MV-4-11 (cell line): ENCODE results near the gene WTIP.
A peak's percentile ranks its signal among the peaks of the same experiment; 100 is the strongest.

ENCODE experiments used
- DNase-seq: peaks from one replicate; lab custom pipeline; 2025; lab: John Stamatoyannopoulos, UW

Gene WTIP

DNA sequence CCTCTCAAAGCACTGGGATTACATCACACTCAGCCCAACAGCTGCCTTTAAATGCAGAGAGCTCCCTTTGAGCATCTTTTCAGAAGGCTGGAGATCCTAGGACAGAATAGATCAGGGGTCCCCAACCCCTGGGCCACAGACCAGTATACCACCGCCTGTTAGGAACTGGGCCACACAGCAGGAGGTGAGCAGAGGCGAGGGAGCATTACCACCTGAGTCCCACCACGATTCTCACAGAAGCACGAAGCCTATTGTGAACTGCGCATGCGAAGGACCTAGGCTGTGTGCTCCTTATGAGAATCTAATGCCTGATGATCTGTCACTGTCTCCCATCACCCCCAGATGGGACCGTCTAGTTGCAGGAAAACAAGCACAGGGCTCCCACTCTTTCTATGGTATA is 2.2 kb upstream of the WTIP start:
- DNase-seq = no peak

DNA sequence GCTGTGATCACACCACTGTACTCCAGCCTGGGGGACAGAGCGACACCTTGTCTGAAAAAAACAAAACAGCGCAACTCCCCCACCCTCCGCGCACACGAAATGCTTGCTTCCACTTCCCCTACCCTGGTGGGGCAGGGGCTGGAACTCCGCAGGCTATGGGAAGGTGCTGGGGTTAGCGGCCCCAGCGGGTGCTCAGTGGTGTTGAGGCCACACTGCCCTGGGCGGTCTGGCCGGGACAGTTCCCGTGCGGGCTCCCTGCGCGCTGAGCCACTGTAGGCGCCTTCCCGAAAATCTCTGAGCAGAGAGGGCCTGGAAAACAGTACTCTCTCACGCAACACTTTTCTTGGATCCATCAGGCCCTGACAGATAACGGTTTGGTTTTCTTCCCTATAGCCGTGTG is 1.1 kb upstream of the WTIP start:
- no peak for DNase-seq

- no peak for DNase-seq
Observed at GRCh38 chr19:34481861-34482379, 362 bp downstream of the WTIP start.

GRCh38 chr19:34482380-34483250 is 1.1 kb downstream of the WTIP start:
- DNase-seq = no peak

DNA sequence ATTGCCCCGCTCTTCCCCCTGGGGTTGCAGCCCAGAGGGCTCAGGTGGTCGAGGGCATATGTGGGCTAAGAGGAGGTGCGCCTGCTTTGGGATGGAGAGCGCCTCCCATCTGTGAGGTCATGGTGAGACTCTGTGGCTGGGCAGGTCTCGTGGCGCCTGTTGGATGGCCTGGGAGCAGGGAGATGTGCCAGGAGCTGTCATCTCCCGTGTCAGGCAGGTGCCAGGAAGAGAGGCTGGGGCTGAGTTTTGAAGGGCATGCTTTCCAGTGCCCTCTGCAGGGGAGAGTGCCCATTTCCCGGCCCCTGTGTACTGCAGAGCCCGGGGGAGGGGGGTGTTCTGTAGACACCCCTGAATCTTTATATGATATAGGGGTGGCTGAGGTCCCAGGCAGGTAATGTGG is 2.8 kb downstream of the WTIP start:
- no peak for DNase-seq

DNA sequence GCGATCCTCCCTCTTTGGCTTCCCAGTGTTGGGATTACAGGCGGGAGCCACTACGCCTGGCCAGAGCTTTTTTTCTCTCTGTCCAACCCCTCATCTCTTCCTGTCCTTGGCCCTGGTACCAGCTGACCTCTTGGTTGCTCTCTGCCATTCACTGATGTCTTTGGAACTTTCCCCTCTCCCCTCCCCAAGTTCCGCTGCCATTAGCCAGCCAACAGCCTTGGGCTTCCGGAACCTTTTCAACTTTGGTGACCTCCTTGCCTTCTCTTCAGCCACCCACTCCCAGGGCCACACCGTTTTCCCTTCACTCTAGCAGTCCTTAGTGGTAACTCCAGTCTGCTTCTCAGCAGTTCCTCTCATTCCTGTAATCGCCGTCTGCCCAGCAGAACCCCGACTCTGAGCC is 4.3 kb downstream of the WTIP start:
- DNase-seq = no peak

DNA sequence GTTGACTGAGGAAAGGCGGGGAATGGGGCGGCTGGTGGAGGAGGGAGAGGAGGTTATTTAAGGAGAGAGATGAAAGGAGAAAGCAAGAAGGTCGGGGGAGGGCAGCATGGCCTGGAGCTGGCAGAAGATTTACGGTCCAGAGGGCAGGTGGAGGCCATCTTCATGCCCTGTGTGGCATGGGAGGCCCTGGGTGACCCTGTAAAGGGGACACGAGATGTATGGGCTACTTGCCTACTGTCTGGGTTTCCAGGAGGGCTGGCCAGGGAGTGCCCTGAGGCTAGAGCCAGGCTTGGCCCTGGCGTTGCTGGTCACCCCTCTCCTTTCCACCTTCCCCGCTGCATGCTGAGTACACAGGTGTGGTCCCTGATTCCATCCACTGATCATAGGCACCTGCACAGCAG is 6.1 kb downstream of the WTIP start:
- DNase-seq = no peak

- no peak for DNase-seq
Observed at GRCh38 chr19:34489175-34489574, 7.6 kb downstream of the WTIP start.

DNA sequence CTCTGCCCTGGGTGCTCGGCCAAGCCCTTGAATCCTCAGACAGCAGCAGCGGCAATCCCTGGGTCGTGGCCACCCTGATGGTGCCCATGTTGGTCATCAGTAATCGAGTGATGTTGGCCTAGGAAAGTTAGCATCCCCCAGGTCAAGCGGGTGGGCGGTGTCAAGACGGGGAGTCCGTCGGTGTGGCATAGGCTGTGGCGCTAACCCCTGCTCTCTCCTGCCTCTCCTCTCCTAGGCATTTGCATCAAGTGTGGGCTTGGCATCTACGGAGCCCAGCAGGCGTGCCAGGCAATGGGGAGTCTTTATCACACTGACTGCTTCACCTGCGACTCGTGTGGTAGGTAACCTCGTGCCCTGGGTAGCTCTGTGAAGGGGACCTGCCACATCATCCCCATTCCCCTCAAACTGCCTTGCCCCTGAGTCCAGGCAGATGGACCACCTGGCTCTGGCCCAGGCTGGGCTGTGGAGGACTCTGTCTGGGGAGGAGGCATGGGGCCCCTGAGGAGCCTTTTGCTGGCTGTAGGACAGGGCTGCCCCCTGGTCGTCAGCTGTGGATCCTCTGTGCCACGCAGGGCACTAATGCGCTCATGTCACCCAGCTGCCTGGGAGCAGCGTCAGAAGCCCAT is 8.7 kb downstream of the WTIP start:
- DNase-seq = no peak

DNA sequence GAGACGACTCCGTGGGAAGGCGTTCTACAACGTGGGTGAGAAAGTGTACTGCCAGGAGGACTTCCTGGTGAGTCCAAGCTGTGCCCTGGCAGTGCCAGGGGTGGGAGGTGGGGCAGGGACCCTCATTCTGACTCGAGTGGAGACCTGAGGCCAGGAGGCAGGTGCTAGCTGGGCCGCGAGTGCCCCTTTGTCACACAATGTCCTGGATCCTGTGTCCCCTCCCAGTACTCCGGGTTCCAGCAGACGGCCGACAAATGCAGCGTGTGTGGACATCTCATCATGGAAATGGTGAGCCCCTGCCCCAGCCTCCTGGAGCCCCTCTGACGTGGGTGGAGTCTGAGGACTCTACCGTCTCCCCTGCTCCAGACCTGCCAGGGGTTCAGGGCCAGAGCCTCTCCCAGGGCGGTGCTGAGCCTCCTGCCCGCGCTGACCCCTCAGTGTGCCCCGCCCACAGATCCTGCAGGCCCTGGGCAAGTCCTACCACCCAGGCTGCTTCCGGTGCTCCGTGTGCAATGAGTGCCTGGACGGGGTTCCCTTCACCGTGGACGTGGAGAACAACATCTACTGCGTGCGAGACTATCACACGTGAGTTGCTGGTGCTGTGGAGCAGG is 11.6 kb downstream of the WTIP start:
- DNase-seq = no peak

- no peak for DNase-seq
Observed at GRCh38 chr19:34493649-34494044, 12.1 kb downstream of the WTIP start.

GRCh38 chr19:34494601-34495000 is 13.0 kb downstream of the WTIP start:
- no peak for DNase-seq

DNA sequence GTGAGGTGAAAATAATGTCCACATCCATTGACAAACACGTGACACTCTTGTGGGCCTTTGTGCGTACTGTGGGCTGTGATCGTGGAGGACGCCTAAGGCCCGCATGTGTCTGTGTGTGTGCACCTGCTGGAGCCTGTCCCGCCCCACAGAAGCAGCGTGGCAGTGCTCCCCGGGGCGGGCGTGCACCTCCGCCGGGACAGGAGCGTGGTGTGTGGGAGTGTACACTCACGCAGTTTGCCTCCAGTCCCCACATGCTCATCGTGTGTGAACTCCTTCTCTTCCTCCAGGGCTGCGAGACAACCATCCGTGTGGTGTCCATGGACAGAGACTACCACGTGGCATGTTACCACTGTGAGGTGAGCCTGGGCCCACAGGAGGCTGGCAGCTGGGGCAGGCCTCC is 13.9 kb downstream of the WTIP start:
- DNase-seq = no peak

DNA sequence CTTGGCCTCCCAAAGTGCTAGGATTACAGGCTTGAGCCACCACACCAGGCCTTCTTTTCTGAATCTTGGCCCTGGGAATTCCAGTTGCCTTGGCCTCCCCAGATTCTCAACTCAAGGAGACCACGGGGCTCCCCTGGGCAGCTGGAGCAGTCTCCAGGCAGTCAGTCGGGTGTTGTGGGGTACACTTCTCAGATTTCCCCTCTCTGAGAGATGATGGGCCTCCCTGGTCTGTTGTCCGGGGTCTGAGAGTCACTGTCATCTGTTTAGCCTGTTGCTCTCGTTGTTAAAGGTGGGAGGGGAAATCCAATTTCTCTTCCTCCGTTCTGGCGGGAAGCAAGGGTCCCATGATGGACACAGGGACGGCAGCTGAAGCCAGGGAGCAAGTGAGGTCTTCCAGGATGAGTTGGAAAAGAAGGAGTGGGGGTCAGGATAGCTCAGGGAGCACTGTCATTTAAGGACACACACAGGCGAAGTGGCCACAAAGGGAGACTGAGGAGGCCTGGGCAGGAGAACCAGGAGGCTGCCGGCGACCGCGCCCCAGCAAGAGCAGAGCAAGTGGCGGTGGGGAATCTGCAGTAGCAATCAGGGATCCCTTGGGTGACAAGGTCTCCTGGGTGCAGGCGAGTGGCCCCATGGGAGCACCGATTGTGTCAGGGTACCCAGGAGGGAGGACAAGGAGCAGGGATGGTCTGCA is 15.7 kb downstream of the WTIP start:
- no peak for DNase-seq

GRCh38 chr19:34499155-34499834 is 17.7 kb downstream of the WTIP start:
- no peak for DNase-seq

DNA sequence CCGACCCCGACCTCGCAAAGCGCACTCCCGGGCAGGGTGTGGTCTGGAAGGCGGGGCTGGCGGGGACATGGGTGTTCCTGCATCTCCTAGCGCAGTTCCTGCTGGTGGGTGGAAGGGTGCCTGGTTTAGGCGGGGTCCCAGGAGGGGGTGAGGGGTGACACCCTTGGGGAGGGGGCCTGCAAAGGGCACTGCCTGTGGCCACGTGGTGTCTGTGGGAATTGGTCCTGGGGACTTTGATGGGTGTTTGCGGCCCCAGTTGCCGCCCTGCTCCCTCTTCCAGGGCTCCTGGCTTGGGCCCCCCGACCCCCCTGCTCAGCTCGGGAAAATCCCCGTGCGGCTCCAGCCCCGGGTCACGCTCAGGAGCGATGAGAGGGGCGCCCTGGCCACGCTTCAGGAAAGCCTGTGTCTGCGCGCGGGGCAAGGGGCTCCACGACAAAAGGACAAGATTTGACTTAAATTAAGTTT is 19.1 kb downstream of the WTIP start:
- DNase-seq = no peak

- DNase-seq = peak; percentile 85
Observed at GRCh38 chr19:34501339-34502320, 20.1 kb downstream of the WTIP start.

GRCh38 chr19:34502582-34503411 is 21.2 kb downstream of the WTIP start:
- peak; percentile 10 for DNase-seq

GRCh38 chr19:34503531-34504272 is 22.1 kb downstream of the WTIP start:
- DNase-seq = no peak
